Transverse colon (tissue), 4 donors: ENCODE results near the gene PAPPA. TPM values are rescaled to one million over a fixed set of nuclear protein-coding genes. Genes with fewer than 3 reads are reported as not detected.

Source experiments
- DNase-seq: peaks from one replicate; pipeline ENCODE4 v3.0.0-alpha.2; 2019
- H3K27ac ChIP-seq, 4 donors: fragments of 200-600 bp; sonication (generic); 2 replicates each; pipeline ENCODE4 v1.5.1; 2016 to 2018; ENCODE audit warnings: inconsistent platforms in 4 of 4
- H3K27me3 ChIP-seq: fragments of 200-600 bp; sonication (generic); 2 replicates; pipeline ENCODE4 v1.5.1; 2017; ENCODE audit warnings: inconsistent platforms
- H3K36me3 ChIP-seq, 4 donors: fragments of 200-600 bp; sonication (generic); 2 replicates each; pipeline ENCODE4 v1.5.1; 2017 to 2019; ENCODE audit warnings: inconsistent platforms in 4 of 4
- H3K4me1 ChIP-seq, 4 donors: fragments of 200-600 bp; sonication (generic); 2 replicates each; pipeline ENCODE4 v1.5.1; 2017 to 2020; ENCODE audit warnings: inconsistent platforms in 4 of 4
- H3K4me3 ChIP-seq, 4 donors: fragments of 200-600 bp; sonication (generic); 1 replicate in 1 of 4; 2 replicates in 3 of 4; pipeline versions ENCODE4 v1.5.1 to v1.6.1; 2017 to 2019; ENCODE audit warnings: inconsistent platforms in 4 of 4
- H3K9me3 ChIP-seq, 2 donors: fragments of 200-600 bp; sonication (generic); 2 replicates each; pipeline ENCODE4 v1.5.1; 2017 to 2019; ENCODE audit warnings: inconsistent platforms in 2 of 2
- EP300 ChIP-seq: sonication (generic); formaldehyde crosslinking; IDR thresholded peaks from one replicate; pipeline ENCODE4 v1.6.1; 2017; ENCODE audit warnings: antibody characterized with exemption, low read depth
- POLR2A ChIP-seq: fragments of 450-650 bp; IDR thresholded peaks from one replicate; pipeline ENCODE4 v1.6.1; 2016; ENCODE audit warnings: antibody characterized with exemption, mild to moderate bottlenecking, moderate library complexity
- POLR2AphosphoS5 ChIP-seq, 3 donors: sonication (generic); formaldehyde crosslinking; IDR thresholded peaks; one replicate each; pipeline ENCODE4 v1.6.1; 2016; ENCODE audit warnings: antibody characterized with exemption in 3 of 3
- WGBS, 2 donors: methylation state at CpG; one replicate each; pipeline ENCODE4 v1.1.5; 2018; ENCODE audit warnings: low coverage in 1 of 2; 5-methylcytosine and 5-hydroxymethylcytosine counted together
- in situ Hi-C, 4 donors: fragments of 200-750 bp; cut with MboI; loops; one replicate each; pipeline versions ENCODE4 v1.15.0 to v1.15.1; 2017; ENCODE audit warnings: low sequenced_read_pairs in 3 of 4, low pct_ligation_motif_present in 1 of 4, low pct_unique_long_range_greater_than_20kb in 1 of 4
- intact Hi-C: fragments of 100-400 bp; cut with DNase I; formaldehyde crosslinking; loops from one replicate; pipeline ENCODE4 v1.15.1; 2023; ENCODE audit warnings: low total_unique reads
- total RNA-seq, 4 donors: library from RNA; depleted of rRNA; stranded (reverse); fragments of >200 nt; gene quantifications; one replicate each; pipeline ENCODE4 v1.1.0, GENCODE V29; 2016
- TF ChIP-seq, protein P1 (sequence below), 5 experiments: fragments of 200-600 bp in 3 of 5; fragments of 450-650 bp in 2 of 5; sonication (generic) in 3 of 5; IDR thresholded peaks; 1 replicate in 2 of 5; 2 replicates in 3 of 5; pipeline ENCODE4 v1.5.1; 2016 to 2017; ENCODE audit warnings: antibody characterized with exemption in 5 of 5, inconsistent platforms in 3 of 5, mild to moderate bottlenecking in 2 of 5, moderate library complexity in 1 of 5

The PAPPA gene
- total RNA-seq, 4 donors from 2014 or later, result 0.37 to 4.4 (median 1.4) TPM

DNA sequence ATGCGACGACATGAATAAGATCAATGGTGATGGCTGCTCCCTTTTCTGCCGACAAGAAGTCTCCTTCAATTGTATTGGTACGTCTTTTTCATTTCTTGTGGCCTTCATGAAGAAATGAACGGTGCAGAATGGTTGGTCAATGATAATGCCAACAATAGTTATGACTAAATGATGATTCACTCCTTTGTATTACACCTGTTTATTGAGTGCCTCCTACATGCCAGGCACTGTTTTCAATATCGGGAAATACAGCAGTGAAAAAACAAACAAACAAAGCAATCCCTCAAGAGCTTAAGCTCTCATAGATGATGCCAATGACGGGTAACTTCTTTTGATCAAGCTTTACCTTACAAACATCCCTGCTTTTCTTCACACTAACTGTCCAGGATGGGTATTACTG, 117.7 kb downstream of the PAPPA start:
- Histone ChIP-seq H3K27me3 (no peaks in the 10 kb centered on the region), H3K36me3 (no peaks in the 10 kb centered on the region), H3K27ac (no peak overlapping the region), H3K4me1 (no peaks in the 10 kb centered on the region), H3K4me3 (no peak overlapping the region), H3K9me3 (no peaks in the 10 kb centered on the region)
- in situ Hi-C loops, result no loop called here
- intact Hi-C loops, result no loop called here
- WGBS, 2 donors, result 77 to 80% methylated on average over 7 of the region's 7 CpGs
- TF ChIP-seq EP300, result no peak
- TF ChIP-seq POLR2AphosphoS5 (IDR thresholded peaks at IDR 0.05), result no peak
- TF ChIP-seq POLR2A, result no peak
- TF ChIP-seq, protein P1, sequence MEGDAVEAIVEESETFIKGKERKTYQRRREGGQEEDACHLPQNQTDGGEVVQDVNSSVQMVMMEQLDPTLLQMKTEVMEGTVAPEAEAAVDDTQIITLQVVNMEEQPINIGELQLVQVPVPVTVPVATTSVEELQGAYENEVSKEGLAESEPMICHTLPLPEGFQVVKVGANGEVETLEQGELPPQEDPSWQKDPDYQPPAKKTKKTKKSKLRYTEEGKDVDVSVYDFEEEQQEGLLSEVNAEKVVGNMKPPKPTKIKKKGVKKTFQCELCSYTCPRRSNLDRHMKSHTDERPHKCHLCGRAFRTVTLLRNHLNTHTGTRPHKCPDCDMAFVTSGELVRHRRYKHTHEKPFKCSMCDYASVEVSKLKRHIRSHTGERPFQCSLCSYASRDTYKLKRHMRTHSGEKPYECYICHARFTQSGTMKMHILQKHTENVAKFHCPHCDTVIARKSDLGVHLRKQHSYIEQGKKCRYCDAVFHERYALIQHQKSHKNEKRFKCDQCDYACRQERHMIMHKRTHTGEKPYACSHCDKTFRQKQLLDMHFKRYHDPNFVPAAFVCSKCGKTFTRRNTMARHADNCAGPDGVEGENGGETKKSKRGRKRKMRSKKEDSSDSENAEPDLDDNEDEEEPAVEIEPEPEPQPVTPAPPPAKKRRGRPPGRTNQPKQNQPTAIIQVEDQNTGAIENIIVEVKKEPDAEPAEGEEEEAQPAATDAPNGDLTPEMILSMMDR (IDR thresholded peaks at IDR 0.05), result no peak
- DNase-seq, result no peak

DNA sequence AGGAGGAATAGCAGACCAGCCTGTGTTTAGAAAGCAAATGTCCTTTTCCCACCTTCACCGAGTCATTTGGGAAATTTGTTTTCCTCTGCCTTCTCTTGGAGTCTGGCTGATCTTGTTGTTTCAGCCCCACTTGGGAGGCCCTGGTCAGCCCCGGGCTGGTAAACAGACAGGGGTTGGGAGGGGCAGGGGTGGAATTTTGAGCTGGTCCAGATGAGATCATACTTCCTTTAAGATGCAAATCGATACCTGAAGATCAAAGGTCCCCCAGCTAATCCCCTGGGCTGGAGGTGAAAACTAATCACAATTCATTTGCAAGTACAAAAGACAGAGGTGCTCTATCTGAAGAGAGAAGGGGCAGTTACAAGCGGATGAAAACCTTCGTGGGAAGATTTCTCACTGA, 118.4 kb downstream of the PAPPA start:
- TF ChIP-seq POLR2A, result no peak
- TF ChIP-seq, protein P1 (IDR thresholded peaks at IDR 0.05), result no peak
- no peak for TF ChIP-seq POLR2AphosphoS5 (IDR thresholded peaks at IDR 0.05)
- no peak for TF ChIP-seq EP300
- H3K27me3 ChIP-seq, result no peaks in the 10 kb centered on the region
- no peaks in the 10 kb centered on the region for H3K9me3 ChIP-seq
- in situ Hi-C loops, result no loop called here
- H3K4me1 ChIP-seq, result no peaks in the 10 kb centered on the region
- no peaks in the 10 kb centered on the region for H3K36me3 ChIP-seq
- intact Hi-C loops, result no loop called here
- no peak overlapping the region for H3K27ac ChIP-seq
- DNase-seq, result no peak
- no peak overlapping the region for H3K4me3 ChIP-seq
- WGBS, 2 donors, result 46 to 47% methylated on average over 5 of the region's 5 CpGs

DNA sequence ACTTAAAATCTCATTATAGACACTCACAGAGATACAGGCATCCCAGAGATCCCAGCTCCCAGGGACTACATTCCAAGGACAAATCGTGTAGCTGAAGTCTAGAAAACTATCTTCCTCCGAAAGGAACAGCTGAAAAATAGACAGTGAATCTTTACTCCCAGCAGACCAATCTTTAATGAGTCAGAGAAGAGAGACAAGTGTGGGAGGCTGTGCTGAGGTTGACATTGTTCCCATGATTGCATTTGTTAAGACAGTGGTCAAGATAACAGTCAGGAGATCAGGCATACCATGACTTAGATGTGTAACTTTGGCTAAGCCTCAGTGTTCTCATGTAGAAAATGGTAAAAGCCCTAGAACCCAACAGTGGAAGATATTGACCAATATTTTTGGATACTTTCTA, 120.7 kb downstream of the PAPPA start:
- no peak overlapping the region for H3K27ac ChIP-seq
- TF ChIP-seq POLR2AphosphoS5 (IDR thresholded peaks at IDR 0.05) (no peak), EP300 (no peak), POLR2A (no peak)
- H3K9me3 ChIP-seq, result no peaks in the 10 kb centered on the region
- no peaks in the 10 kb centered on the region for H3K27me3 ChIP-seq
- in situ Hi-C loops (no loop called here), intact Hi-C loops (no loop called here)
- WGBS, 2 donors, result 65 to 68% methylated on average over 2 of the region's 2 CpGs
- H3K4me1 ChIP-seq, result no peaks in the 10 kb centered on the region
- no peak for DNase-seq
- no peak overlapping the region for H3K4me3 ChIP-seq
- no peaks in the 10 kb centered on the region for H3K36me3 ChIP-seq

DNA sequence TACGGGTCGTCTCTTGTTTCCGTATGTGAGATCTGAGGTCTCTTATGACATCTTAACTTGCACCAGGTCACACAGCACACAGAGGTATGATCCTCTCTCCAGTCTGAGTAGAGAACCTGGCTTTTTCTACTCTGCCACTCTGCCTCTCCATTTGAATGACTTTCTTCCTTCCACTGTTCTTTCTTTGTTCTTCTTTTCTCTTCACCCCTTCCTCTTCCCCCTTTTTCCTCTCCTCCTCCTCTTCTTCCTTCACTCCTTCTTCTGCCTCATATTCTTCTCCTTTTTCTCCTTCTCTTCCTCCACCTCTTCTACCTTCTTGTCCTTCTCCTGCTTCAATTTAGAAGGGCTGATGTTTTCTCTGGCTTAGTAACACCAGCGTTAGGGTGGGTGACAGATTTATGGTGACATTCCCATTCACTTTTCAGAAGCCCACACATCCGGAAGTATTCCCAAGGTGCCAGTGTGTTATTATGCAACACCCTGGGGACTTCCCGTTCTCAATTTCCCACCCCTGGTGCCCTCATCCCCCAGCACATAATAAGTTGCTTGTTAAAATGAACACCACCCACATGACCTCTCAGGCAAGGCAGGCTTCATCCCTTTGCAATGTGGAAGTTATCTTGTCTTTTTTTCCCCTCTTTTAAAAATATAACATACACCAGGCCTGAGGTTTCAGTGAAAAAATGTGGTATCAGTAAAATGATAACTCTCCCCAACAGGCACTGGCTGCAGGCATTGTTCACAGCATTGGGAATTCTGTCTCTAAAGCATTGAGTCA, 122.0 kb downstream of the PAPPA start:
- Histone ChIP-seq H3K27me3 (no peaks in the 10 kb centered on the region), H3K27ac (no peak overlapping the region), H3K4me3 (no peak overlapping the region), H3K4me1 (no peaks in the 10 kb centered on the region), H3K36me3 (no peaks in the 10 kb centered on the region), H3K9me3 (no peaks in the 10 kb centered on the region)
- no peak for DNase-seq
- in situ Hi-C loops (no loop called here), intact Hi-C loops (no loop called here)
- TF ChIP-seq, protein P1 (IDR thresholded peaks at IDR 0.05), result no peak
- TF ChIP-seq EP300 (no peak), POLR2AphosphoS5 (IDR thresholded peaks at IDR 0.05) (no peak), POLR2A (no peak)
- WGBS, 2 donors, result 60% methylated on average over 3 to 6 of the region's 6 CpGs

DNA sequence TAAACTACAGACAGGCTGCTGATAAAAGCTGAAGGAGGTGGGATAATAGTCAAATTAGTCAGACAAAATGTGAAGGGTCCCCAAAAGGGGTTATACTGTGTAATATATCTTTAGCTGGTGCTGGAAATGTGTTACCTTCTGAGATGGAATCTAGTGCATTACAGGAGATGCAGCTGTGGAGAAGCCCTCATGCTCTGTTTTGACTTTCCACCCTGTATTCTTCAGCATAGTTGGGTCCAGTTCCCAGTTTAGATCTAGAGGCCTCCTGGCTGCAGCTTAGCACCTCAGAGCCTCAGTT, 122.6 kb downstream of the PAPPA start:
- Histone ChIP-seq H3K9me3 (no peaks in the 10 kb centered on the region), H3K4me3 (no peak overlapping the region), H3K36me3 (no peaks in the 10 kb centered on the region), H3K27ac (no peak overlapping the region), H3K4me1 (no peaks in the 10 kb centered on the region), H3K27me3 (no peaks in the 10 kb centered on the region)
- no peak for DNase-seq
- no peak for TF ChIP-seq EP300
- TF ChIP-seq, protein P1 (IDR thresholded peaks at IDR 0.05), result no peak
- no peak for TF ChIP-seq POLR2A
- no peak for TF ChIP-seq POLR2AphosphoS5 (IDR thresholded peaks at IDR 0.05)
- intact Hi-C loops (no loop called here), in situ Hi-C loops (no loop called here)
